Measurements from ENCODE around the gene KCNMB1. TPM values are rescaled to one million over a fixed set of nuclear protein-coding genes. Genes with fewer than 3 reads are reported as not detected.

KCNMB1 gene
- total and polyA plus RNA-seq, 4 donors: 1.4 to 5.2 (median 2.3) TPM

- Histone ChIP-seq H3K27ac (ENCODE audit: low read depth in 1 of 2, low read length in 1 of 2) (no peak overlapping the region), H3K27me3 (ENCODE audit: control insufficient read depth in 3 of 3, insufficient read depth in 3 of 3, low read length in 2 of 3) (no peaks in the 10 kb centered on the region), H3K4me1 (ENCODE audit: control insufficient read depth in 5 of 5, insufficient read depth in 5 of 5, low read length in 5 of 5) (no peaks in the 10 kb centered on the region), H3K4me3 (no peak overlapping the region), H3K9me3 (ENCODE audit: control insufficient read depth in 4 of 4, insufficient read depth in 3 of 4, low read length in 3 of 4) (peaks cover 0 to 3% (median 1%) of the 10 kb centered on the region in 4 donors), H3K36me3 (ENCODE audit: control insufficient read depth in 4 of 4, insufficient read depth in 4 of 4, low read length in 4 of 4) (no peaks in the 10 kb centered on the region), H3K9ac (ENCODE audit: insufficient read depth in 1 of 2, low read length in 2 of 2) (no peak overlapping the region)
- no peak for ATAC-seq (ENCODE audit: insufficient read depth, low FRiP score)
- no peak for TF ChIP-seq CTCF (IDR thresholded peaks at IDR 0.05; ENCODE audit: control extremely low read depth, extremely low read depth)
- DNase-seq: no peak
- WGBS, 2 donors: 25 to 31% methylated on average over 2 of the region's 2 CpGs
These were observed 16.6 kb upstream of the KCNMB1 start for GRCh38 chr5:170405817-170406216.

GRCh38 chr5:170404398-170404797 lies 15.2 kb upstream of the KCNMB1 start:
- no peak for ATAC-seq (ENCODE audit: insufficient read depth, low FRiP score)
- Histone ChIP-seq H3K9me3 (ENCODE audit: control insufficient read depth in 4 of 4, insufficient read depth in 3 of 4, low read length in 3 of 4) (peaks cover 0 to 3% (median 0%) of the 10 kb centered on the region in 4 donors), H3K36me3 (ENCODE audit: control insufficient read depth in 4 of 4, insufficient read depth in 4 of 4, low read length in 4 of 4) (no peaks in the 10 kb centered on the region), H3K27ac (ENCODE audit: low read depth in 1 of 2, low read length in 1 of 2) (no peak overlapping the region), H3K4me3 (no peak overlapping the region), H3K9ac (ENCODE audit: insufficient read depth in 1 of 2, low read length in 2 of 2) (no peak overlapping the region), H3K4me1 (ENCODE audit: control insufficient read depth in 5 of 5, insufficient read depth in 5 of 5, low read length in 5 of 5) (no peaks in the 10 kb centered on the region), H3K27me3 (ENCODE audit: control insufficient read depth in 3 of 3, insufficient read depth in 3 of 3, low read length in 2 of 3) (no peaks in the 10 kb centered on the region)
- WGBS, 2 donors: 35 to 54% methylated on average over 2 of the region's 2 CpGs
- no peak for DNase-seq
- TF ChIP-seq CTCF (IDR thresholded peaks at IDR 0.05; ENCODE audit: control extremely low read depth, extremely low read depth): no peak

GRCh38 chr5:170403675-170404074 lies 14.5 kb upstream of the KCNMB1 start:
- WGBS, 2 donors: 79 to 86% methylated on average over 4 of the region's 4 CpGs
- no peak for ATAC-seq (ENCODE audit: insufficient read depth, low FRiP score)
- Histone ChIP-seq H3K9ac (ENCODE audit: insufficient read depth in 1 of 2, low read length in 2 of 2) (no peak overlapping the region), H3K9me3 (ENCODE audit: control insufficient read depth in 4 of 4, insufficient read depth in 3 of 4, low read length in 3 of 4) (peaks cover 0 to 3% (median 0%) of the 10 kb centered on the region in 4 donors), H3K4me1 (ENCODE audit: control insufficient read depth in 5 of 5, insufficient read depth in 5 of 5, low read length in 5 of 5) (no peaks in the 10 kb centered on the region), H3K4me3 (no peak overlapping the region), H3K27ac (ENCODE audit: low read depth in 1 of 2, low read length in 1 of 2) (no peak overlapping the region), H3K27me3 (ENCODE audit: control insufficient read depth in 3 of 3, insufficient read depth in 3 of 3, low read length in 2 of 3) (no peaks in the 10 kb centered on the region), H3K36me3 (ENCODE audit: control insufficient read depth in 4 of 4, insufficient read depth in 4 of 4, low read length in 4 of 4) (no peaks in the 10 kb centered on the region)
- DNase-seq: no peak
- TF ChIP-seq CTCF (IDR thresholded peaks at IDR 0.05; ENCODE audit: control extremely low read depth, extremely low read depth): no peak

GRCh38 chr5:170402508-170402907 lies 13.3 kb upstream of the KCNMB1 start:
- Histone ChIP-seq H3K36me3 (ENCODE audit: control insufficient read depth in 4 of 4, insufficient read depth in 4 of 4, low read length in 4 of 4) (no peaks in the 10 kb centered on the region), H3K4me3 (no peak overlapping the region), H3K27ac (ENCODE audit: low read depth in 1 of 2, low read length in 1 of 2) (no peak overlapping the region), H3K9ac (ENCODE audit: insufficient read depth in 1 of 2, low read length in 2 of 2) (no peak overlapping the region), H3K4me1 (ENCODE audit: control insufficient read depth in 5 of 5, insufficient read depth in 5 of 5, low read length in 5 of 5) (no peaks in the 10 kb centered on the region), H3K9me3 (ENCODE audit: control insufficient read depth in 4 of 4, insufficient read depth in 3 of 4, low read length in 3 of 4) (peaks cover 0 to 3% (median 0%) of the 10 kb centered on the region in 4 donors), H3K27me3 (ENCODE audit: control insufficient read depth in 3 of 3, insufficient read depth in 3 of 3, low read length in 2 of 3) (no peaks in the 10 kb centered on the region)
- no peak for TF ChIP-seq CTCF (IDR thresholded peaks at IDR 0.05; ENCODE audit: control extremely low read depth, extremely low read depth)
- no peak for ATAC-seq (ENCODE audit: insufficient read depth, low FRiP score)
- WGBS, 2 donors: 91 to 100% methylated on average over 2 of the region's 2 CpGs
- no peak for DNase-seq
